HEK293 (cell line): Measurements from ENCODE around the gene TFE3.
A peak's percentile ranks its signal among the peaks of the same experiment; 100 is the strongest.

ENCODE experiments used
- GFI1B ChIP-seq: fragments of 450-650 bp; formaldehyde crosslinking; IDR thresholded peaks from 2 replicates; pipeline ENCODE4 v1.5.1; 2016; ENCODE audit warnings: missing biosample characterization, missing genetic modification characterization
- GLI2 ChIP-seq: fragments of 450-650 bp; formaldehyde crosslinking; IDR thresholded peaks from 2 replicates; pipeline ENCODE4; 2017; ENCODE audit warnings: missing biosample characterization, missing genetic modification characterization, low read depth, borderline replicate concordance
- IKZF3 ChIP-seq: fragments of 450-650 bp; IDR thresholded peaks from 2 replicates; pipeline ENCODE4 v1.5.0; 2018; ENCODE audit warnings: missing biosample characterization, mild to moderate bottlenecking, missing genetic modification characterization, moderate library complexity
- KLF8 ChIP-seq: fragments of 450-650 bp; formaldehyde crosslinking; IDR thresholded peaks from 2 replicates; pipeline ENCODE4 v1.5.1; 2016; ENCODE audit warnings: missing biosample characterization, missing genetic modification characterization
- MEIS1 ChIP-seq: sonication (generic); formaldehyde crosslinking; IDR thresholded peaks from 2 replicates; pipeline ENCODE4 v1.8.1; 2022; ENCODE audit warnings: missing genetic modification reagents, mild to moderate bottlenecking, borderline replicate concordance
- RBAK ChIP-seq: fragments of 450-650 bp; formaldehyde crosslinking; IDR thresholded peaks from 2 replicates; pipeline ENCODE4 v1.5.1; 2016; ENCODE audit warnings: missing biosample characterization, missing genetic modification characterization
- SCRT1 ChIP-seq: fragments of 450-650 bp; formaldehyde crosslinking; IDR thresholded peaks from 2 replicates; pipeline ENCODE4 v1.5.1; 2016; ENCODE audit warnings: missing biosample characterization, missing genetic modification characterization, borderline replicate concordance
- SETDB1 ChIP-seq: IDR thresholded peaks from one replicate; pipeline ENCODE4 v1.6.1; 2017; ENCODE audit warnings: mild to moderate bottlenecking, low read length, moderate library complexity, mixed read lengths; ENCODE audit not compliant: insufficient read length
- ZBTB8A ChIP-seq: fragments of 450-650 bp; formaldehyde crosslinking; IDR thresholded peaks from 2 replicates; pipeline ENCODE4 v1.5.1; 2016; ENCODE audit warnings: missing biosample characterization, missing genetic modification characterization
- ZNF132 ChIP-seq: fragments of 450-650 bp; formaldehyde crosslinking; IDR thresholded peaks from 2 replicates; pipeline ENCODE4 v1.5.1; 2017; ENCODE audit warnings: missing biosample characterization, missing genetic modification characterization, borderline replicate concordance
- ZNF138 ChIP-seq: fragments of 450-650 bp; formaldehyde crosslinking; IDR thresholded peaks from 2 replicates; pipeline ENCODE4 v1.5.1; 2016; ENCODE audit warnings: missing biosample characterization, missing genetic modification characterization, borderline replicate concordance
- ZNF140 ChIP-seq: fragments of 450-650 bp; formaldehyde crosslinking; IDR thresholded peaks from 2 replicates; pipeline ENCODE4 v1.5.1; 2016; ENCODE audit warnings: missing biosample characterization, missing genetic modification characterization
- ZNF146 ChIP-seq: fragments of 450-650 bp; formaldehyde crosslinking; IDR thresholded peaks from 2 replicates; pipeline ENCODE4 v1.5.1; 2016; ENCODE audit warnings: missing biosample characterization, missing genetic modification characterization
- ZNF175 ChIP-seq: fragments of 450-650 bp; formaldehyde crosslinking; IDR thresholded peaks from 2 replicates; pipeline ENCODE4 v1.5.1; 2016; ENCODE audit warnings: missing biosample characterization, missing genetic modification characterization
- ZNF202 ChIP-seq: fragments of 450-650 bp; formaldehyde crosslinking; IDR thresholded peaks from 2 replicates; pipeline ENCODE4 v1.5.1; 2016; ENCODE audit warnings: missing biosample characterization, missing genetic modification characterization, borderline replicate concordance
- ZNF24 ChIP-seq: fragments of 450-650 bp; formaldehyde crosslinking; IDR thresholded peaks from 2 replicates; pipeline ENCODE4 v1.5.1; 2016; ENCODE audit warnings: missing biosample characterization, missing genetic modification characterization
- ZNF324 ChIP-seq: fragments of 450-650 bp; formaldehyde crosslinking; IDR thresholded peaks from 2 replicates; pipeline ENCODE4 v1.5.1; 2016; ENCODE audit warnings: missing biosample characterization, missing genetic modification characterization
- ZNF366 ChIP-seq: fragments of 450-650 bp; formaldehyde crosslinking; conservative IDR thresholded peaks from 2 replicates; pipeline ENCODE4 v1.5.1; 2016; ENCODE audit warnings: missing biosample characterization, missing genetic modification characterization
- ZNF423 ChIP-seq: fragments of 450-650 bp; formaldehyde crosslinking; IDR thresholded peaks from 2 replicates; pipeline ENCODE4 v1.5.1; 2016; ENCODE audit warnings: missing biosample characterization, missing genetic modification characterization
- ZNF433 ChIP-seq: fragments of 450-650 bp; formaldehyde crosslinking; IDR thresholded peaks from 2 replicates; pipeline ENCODE4 v1.5.1; 2016; ENCODE audit warnings: missing biosample characterization, missing genetic modification characterization, low read depth
- ZNF610 ChIP-seq: fragments of 450-650 bp; formaldehyde crosslinking; IDR thresholded peaks from 2 replicates; pipeline ENCODE4 v1.5.1; 2016; ENCODE audit warnings: missing biosample characterization, missing genetic modification characterization, borderline replicate concordance
- ZNF623 ChIP-seq: fragments of 450-650 bp; formaldehyde crosslinking; IDR thresholded peaks from 2 replicates; pipeline ENCODE4 v1.5.1; 2016; ENCODE audit warnings: missing biosample characterization, missing genetic modification characterization
- ZNF624 ChIP-seq: fragments of 450-650 bp; formaldehyde crosslinking; IDR thresholded peaks from 2 replicates; pipeline ENCODE4 v1.5.1; 2017; ENCODE audit warnings: missing biosample characterization, missing genetic modification characterization
- ZNF626 ChIP-seq: fragments of 450-650 bp; sonication (Bioruptor Pico); formaldehyde crosslinking; IDR thresholded peaks from 2 replicates; pipeline ENCODE4 v1.5.1; 2018; ENCODE audit warnings: missing biosample characterization, missing genetic modification characterization, inconsistent platforms
- ZNF654 ChIP-seq: fragments of 450-650 bp; formaldehyde crosslinking; IDR thresholded peaks from 2 replicates; pipeline ENCODE4 v1.5.1; 2016; ENCODE audit warnings: low read depth, missing biosample characterization, missing genetic modification characterization
- ZSCAN16 ChIP-seq: fragments of 450-650 bp; formaldehyde crosslinking; IDR thresholded peaks from 2 replicates; pipeline ENCODE4 v1.5.1; 2016; ENCODE audit warnings: missing biosample characterization, missing genetic modification characterization
- ZXDB ChIP-seq: fragments of 450-650 bp; formaldehyde crosslinking; IDR thresholded peaks from 2 replicates; pipeline ENCODE4 v1.5.1; 2016; ENCODE audit warnings: missing biosample characterization, missing genetic modification characterization
- TF ChIP-seq, protein P1 (sequence below): fragments of 450-650 bp; formaldehyde crosslinking; IDR thresholded peaks from 2 replicates; pipeline ENCODE4 v1.5.1; 2016; ENCODE audit warnings: missing biosample characterization, missing genetic modification characterization
- TF ChIP-seq, protein P2 (sequence below): fragments of 450-650 bp; formaldehyde crosslinking; IDR thresholded peaks from 2 replicates; pipeline ENCODE4 v1.5.1; 2016; ENCODE audit warnings: missing biosample characterization, missing genetic modification characterization, low read depth
- TF ChIP-seq, protein P3 (sequence below): fragments of 450-650 bp; formaldehyde crosslinking; IDR thresholded peaks from 2 replicates; pipeline ENCODE4 v1.5.1; 2017; ENCODE audit warnings: missing biosample characterization, mild to moderate bottlenecking, missing genetic modification characterization, moderate library complexity
- TF ChIP-seq, protein P4 (sequence below): fragments of 450-650 bp; IDR thresholded peaks from 2 replicates; pipeline ENCODE4 v1.5.1; 2018; ENCODE audit warnings: missing biosample characterization, missing genetic modification characterization
- TF ChIP-seq, protein P5 (sequence below): fragments of 450-650 bp; formaldehyde crosslinking; IDR thresholded peaks from 2 replicates; pipeline ENCODE4 v1.5.1; 2016; ENCODE audit warnings: missing biosample characterization, missing genetic modification characterization

TFE3 gene

DNA sequence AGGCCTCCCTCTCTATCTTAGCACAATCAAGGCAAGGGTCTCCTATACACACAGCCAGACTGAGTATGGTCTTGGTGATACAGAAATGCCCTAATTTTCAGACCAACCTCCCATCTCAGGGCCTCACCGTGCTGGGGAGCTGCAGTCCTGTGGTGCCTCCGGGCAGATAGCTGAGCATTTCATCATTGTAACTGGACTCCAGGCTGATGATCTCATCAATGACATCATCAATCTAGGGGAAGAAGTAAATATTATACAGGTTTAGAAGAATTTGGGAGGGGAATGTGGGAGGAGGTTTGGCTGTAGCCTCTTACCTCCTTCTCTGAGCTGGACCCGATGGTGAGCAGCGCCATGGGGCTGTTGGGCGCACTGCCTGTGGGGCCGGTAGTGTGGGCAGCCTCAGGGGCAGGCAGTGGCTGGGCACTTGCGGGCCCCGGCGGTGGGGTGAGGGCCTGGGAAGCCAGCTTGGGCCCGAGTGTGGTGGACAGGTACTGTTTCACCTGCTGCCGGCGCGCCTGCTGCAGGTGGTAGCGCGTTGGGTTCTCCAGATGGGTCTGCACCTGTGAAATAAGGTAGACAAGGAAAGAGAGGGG, 5.2 kb downstream of the TFE3 start (continued):
- TF ChIP-seq, protein P1, sequence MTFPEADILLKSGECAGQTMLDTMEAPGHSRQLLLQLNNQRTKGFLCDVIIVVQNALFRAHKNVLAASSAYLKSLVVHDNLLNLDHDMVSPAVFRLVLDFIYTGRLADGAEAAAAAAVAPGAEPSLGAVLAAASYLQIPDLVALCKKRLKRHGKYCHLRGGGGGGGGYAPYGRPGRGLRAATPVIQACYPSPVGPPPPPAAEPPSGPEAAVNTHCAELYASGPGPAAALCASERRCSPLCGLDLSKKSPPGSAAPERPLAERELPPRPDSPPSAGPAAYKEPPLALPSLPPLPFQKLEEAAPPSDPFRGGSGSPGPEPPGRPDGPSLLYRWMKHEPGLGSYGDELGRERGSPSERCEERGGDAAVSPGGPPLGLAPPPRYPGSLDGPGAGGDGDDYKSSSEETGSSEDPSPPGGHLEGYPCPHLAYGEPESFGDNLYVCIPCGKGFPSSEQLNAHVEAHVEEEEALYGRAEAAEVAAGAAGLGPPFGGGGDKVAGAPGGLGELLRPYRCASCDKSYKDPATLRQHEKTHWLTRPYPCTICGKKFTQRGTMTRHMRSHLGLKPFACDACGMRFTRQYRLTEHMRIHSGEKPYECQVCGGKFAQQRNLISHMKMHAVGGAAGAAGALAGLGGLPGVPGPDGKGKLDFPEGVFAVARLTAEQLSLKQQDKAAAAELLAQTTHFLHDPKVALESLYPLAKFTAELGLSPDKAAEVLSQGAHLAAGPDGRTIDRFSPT (tag by site-specific recombination): peak; percentile 52; the same call in 1 of the 2 replicates
- TF ChIP-seq ZNF366 (tag by site-specific recombination) (peak; percentile 77), ZBTB8A (tag by site-specific recombination) (no peak), MEIS1 (CRISPR knock-in tag) (no peak), ZNF132 (tag by site-specific recombination) (no peak), ZNF423 (tag by site-specific recombination) (no peak), ZNF140 (tag by site-specific recombination) (no peak), ZNF138 (tag by site-specific recombination) (no peak), ZNF202 (tag by site-specific recombination) (no peak), SCRT1 (tag by site-specific recombination) (no peak), ZNF146 (no peak), ZNF610 (tag by site-specific recombination) (no peak), IKZF3 (no peak), ZNF624 (tag by site-specific recombination) (no peak), ZNF433 (tag by site-specific recombination) (no peak), ZSCAN16 (tag by site-specific recombination) (no peak), ZNF623 (tag by site-specific recombination) (no peak), ZNF175 (tag by site-specific recombination) (no peak), RBAK (no peak), ZNF626 (tag by site-specific recombination) (no peak), GLI2 (tag by site-specific recombination) (no peak), ZNF654 (tag by site-specific recombination) (no peak), SETDB1 (no peak), ZNF324 (tag by site-specific recombination) (0 out of 2 replicates have a peak, but pooled peaks have one; percentile 53), GFI1B (tag by site-specific recombination) (no peak), KLF8 (tag by site-specific recombination) (peak; percentile 69), ZNF24 (peak; percentile 70; the same call in 1 of the 2 replicates), ZXDB (no peak)
- TF ChIP-seq, protein P2, sequence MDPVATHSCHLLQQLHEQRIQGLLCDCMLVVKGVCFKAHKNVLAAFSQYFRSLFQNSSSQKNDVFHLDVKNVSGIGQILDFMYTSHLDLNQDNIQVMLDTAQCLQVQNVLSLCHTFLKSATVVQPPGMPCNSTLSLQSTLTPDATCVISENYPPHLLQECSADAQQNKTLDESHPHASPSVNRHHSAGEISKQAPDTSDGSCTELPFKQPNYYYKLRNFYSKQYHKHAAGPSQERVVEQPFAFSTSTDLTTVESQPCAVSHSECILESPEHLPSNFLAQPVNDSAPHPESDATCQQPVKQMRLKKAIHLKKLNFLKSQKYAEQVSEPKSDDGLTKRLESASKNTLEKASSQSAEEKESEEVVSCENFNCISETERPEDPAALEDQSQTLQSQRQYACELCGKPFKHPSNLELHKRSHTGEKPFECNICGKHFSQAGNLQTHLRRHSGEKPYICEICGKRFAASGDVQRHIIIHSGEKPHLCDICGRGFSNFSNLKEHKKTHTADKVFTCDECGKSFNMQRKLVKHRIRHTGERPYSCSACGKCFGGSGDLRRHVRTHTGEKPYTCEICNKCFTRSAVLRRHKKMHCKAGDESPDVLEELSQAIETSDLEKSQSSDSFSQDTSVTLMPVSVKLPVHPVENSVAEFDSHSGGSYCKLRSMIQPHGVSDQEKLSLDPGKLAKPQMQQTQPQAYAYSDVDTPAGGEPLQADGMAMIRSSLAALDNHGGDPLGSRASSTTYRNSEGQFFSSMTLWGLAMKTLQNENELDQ (tag by site-specific recombination): no peak
- TF ChIP-seq, protein P3, sequence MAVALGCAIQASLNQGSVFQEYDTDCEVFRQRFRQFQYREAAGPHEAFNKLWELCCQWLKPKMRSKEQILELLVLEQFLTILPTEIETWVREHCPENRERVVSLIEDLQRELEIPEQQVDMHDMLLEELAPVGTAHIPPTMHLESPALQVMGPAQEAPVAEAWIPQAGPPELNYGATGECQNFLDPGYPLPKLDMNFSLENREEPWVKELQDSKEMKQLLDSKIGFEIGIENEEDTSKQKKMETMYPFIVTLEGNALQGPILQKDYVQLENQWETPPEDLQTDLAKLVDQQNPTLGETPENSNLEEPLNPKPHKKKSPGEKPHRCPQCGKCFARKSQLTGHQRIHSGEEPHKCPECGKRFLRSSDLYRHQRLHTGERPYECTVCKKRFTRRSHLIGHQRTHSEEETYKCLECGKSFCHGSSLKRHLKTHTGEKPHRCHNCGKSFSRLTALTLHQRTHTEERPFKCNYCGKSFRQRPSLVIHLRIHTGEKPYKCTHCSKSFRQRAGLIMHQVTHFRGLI (tag by site-specific recombination): no peak
- TF ChIP-seq, protein P4, sequence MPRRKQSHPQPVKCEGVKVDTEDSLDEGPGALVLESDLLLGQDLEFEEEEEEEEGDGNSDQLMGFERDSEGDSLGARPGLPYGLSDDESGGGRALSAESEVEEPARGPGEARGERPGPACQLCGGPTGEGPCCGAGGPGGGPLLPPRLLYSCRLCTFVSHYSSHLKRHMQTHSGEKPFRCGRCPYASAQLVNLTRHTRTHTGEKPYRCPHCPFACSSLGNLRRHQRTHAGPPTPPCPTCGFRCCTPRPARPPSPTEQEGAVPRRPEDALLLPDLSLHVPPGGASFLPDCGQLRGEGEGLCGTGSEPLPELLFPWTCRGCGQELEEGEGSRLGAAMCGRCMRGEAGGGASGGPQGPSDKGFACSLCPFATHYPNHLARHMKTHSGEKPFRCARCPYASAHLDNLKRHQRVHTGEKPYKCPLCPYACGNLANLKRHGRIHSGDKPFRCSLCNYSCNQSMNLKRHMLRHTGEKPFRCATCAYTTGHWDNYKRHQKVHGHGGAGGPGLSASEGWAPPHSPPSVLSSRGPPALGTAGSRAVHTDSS (tag by site-specific recombination): no peak
- TF ChIP-seq, protein P5, sequence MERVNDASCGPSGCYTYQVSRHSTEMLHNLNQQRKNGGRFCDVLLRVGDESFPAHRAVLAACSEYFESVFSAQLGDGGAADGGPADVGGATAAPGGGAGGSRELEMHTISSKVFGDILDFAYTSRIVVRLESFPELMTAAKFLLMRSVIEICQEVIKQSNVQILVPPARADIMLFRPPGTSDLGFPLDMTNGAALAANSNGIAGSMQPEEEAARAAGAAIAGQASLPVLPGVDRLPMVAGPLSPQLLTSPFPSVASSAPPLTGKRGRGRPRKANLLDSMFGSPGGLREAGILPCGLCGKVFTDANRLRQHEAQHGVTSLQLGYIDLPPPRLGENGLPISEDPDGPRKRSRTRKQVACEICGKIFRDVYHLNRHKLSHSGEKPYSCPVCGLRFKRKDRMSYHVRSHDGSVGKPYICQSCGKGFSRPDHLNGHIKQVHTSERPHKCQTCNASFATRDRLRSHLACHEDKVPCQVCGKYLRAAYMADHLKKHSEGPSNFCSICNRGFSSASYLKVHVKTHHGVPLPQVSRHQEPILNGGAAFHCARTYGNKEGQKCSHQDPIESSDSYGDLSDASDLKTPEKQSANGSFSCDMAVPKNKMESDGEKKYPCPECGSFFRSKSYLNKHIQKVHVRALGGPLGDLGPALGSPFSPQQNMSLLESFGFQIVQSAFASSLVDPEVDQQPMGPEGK (tag by site-specific recombination): peak; percentile 38
